ENCODE data around the gene SMAP2.
A peak's percentile ranks its signal among the peaks of the same experiment; 100 is the strongest.
"Not testable (repeated sequence)": the region's sequence is repeated elsewhere in the genome, so short reads cannot be mapped to it uniquely, and the experiment has no call there.

Gene SMAP2

DNA sequence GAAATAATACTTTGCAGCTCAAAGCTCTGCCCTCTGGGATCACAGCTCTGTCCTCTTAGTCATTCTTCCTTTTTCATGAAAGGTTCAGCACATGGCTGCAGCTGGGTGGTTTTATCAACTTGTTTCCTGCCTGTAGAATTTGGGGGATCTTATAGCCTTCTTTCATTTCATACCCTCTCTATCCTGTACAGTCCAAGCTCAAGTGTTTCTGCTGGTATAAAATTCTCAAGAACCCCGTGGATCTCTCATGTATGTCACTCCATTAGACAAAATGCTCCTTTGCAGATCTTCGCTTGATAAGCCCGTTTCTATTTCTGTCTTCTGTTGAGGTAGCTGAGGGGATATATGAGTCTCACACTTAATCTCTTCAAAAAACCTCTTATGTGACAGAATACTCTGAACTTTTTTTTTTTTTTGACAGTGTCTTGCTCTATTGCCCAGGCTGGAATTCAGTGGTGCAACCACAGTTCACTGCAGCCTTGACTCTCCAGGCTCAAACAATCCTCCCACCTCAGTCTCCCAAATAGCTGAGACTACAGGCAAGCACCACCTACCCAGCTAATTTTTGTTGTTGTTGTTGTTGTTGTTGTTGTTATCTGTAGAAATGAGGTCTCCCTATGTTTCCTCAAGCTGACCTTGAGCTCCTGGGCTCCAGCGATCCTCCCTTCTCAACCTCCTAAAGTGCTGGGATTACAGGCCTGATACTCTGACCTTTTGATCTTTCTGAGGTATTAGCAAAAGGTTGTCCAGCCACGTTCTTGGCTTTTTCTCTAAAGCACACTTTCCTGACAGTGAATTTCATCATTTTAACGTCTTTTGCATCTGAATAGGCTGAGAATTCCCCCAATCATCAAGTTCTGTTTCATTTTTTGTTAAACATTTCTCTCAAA lies 31.8 kb upstream of the SMAP2 start:
- TF ChIP-seq CTCF (conservative IDR thresholded peaks at IDR 0.05; ENCODE audit: low read depth, low read length), result no peak
- H3K4me3 ChIP-seq (ENCODE audit: low read depth, low read length), result no peak overlapping the region
- no peak for DNase-seq (ENCODE audit: low read depth)

DNA sequence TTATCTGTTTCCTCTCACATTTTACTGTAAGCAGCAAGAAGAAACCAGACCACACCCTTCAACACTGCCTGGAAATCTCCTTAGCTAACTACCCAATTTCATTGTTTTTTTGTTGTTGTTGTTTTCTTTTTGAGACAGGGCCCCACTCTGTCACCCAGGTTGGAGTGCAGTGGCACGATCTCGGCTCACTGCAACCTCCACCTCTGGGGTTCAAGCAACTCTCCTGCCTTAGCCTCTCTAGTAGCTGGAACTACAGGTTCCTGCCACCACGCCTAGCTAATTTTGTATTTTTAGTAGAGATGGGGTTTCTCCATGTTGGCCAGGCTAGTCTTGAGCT lies 31.2 kb upstream of the SMAP2 start:
- not testable (repeated sequence) for DNase-seq (ENCODE audit: low read depth); H3K4me3 ChIP-seq (ENCODE audit: low read depth, low read length)

GRCh38 chr1:40344597-40344996 lies 28.9 kb upstream of the SMAP2 start:
- TF ChIP-seq CTCF (conservative IDR thresholded peaks at IDR 0.05; ENCODE audit: low read depth, low read length), result no peak
- H3K4me3 ChIP-seq (ENCODE audit: low read depth, low read length), result no peak overlapping the region
- peak; percentile 68 for DNase-seq (ENCODE audit: low read depth)

- no peak for DNase-seq (ENCODE audit: low read depth)
- TF ChIP-seq CTCF (conservative IDR thresholded peaks at IDR 0.05; ENCODE audit: low read depth, low read length), result no peak
- no peak overlapping the region for H3K4me3 ChIP-seq (ENCODE audit: low read depth, low read length)
Measured at GRCh38 chr1:40350391-40350790, 23.1 kb upstream of the SMAP2 start.

- TF ChIP-seq CTCF (conservative IDR thresholded peaks at IDR 0.05; ENCODE audit: low read depth, low read length), result no peak
- DNase-seq (ENCODE audit: low read depth), result no peak
- no peak overlapping the region for H3K4me3 ChIP-seq (ENCODE audit: low read depth, low read length)
Measured at GRCh38 chr1:40351124-40351523, 22.4 kb upstream of the SMAP2 start.

DNA sequence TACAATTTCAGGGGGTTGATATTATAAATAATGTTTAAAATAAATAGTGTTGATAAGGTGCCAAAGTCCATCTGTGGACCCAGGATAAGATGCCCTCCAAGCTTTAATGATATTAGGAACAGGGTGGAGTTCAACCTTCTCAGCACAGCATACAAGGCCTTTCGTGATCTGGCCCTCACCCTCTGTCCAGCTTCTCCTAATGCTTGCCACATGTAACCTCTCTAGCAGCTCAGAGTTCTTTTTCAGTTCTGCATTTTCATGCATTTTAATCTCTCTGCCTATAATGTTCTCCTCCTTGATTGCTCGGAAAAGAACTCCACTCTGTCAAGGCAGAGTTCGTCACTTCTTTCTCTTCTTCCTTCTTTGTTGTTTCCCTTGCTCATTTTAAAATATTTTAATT lies 21.4 kb upstream of the SMAP2 start:
- no peak for TF ChIP-seq CTCF (conservative IDR thresholded peaks at IDR 0.05; ENCODE audit: low read depth, low read length)
- DNase-seq (ENCODE audit: low read depth), result no peak
- H3K4me3 ChIP-seq (ENCODE audit: low read depth, low read length), result no peak overlapping the region

DNA sequence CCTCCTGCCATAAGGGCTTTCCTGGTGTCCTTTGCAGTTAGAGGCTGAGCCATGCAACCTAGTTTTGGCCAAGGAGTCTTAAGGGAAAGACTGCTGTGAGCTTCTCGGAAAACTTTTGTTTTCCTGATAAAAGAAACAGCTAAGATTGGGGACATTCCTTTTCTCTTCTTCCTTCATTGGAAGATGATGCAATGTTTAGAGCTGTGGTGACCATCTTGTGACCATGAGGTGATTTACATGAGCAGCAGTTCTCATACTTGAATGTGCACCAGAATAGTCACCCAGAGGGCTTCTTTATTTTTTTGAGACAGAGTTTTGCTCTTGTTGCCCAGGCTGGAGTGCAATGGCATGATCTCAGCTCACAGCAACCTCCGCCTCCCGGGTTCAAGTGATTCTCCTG lies 20.4 kb upstream of the SMAP2 start:
- no peak overlapping the region for H3K4me3 ChIP-seq (ENCODE audit: low read depth, low read length)
- no peak for DNase-seq (ENCODE audit: low read depth)
- TF ChIP-seq CTCF (conservative IDR thresholded peaks at IDR 0.05; ENCODE audit: low read depth, low read length), result no peak

Measured in choroid plexus epithelial cell (primary cell).